HUDEP-2 (cell line): Measurements from ENCODE around the gene VTI1A.

Experiments
- DNase-seq, 76 experiments: peaks; one replicate each; lab custom pipeline; 2025; ENCODE audit not compliant: unreplicated experiment in 76 of 76; lab: John Stamatoyannopoulos, UW

The VTI1A gene

GRCh38 chr10:112744181-112745096 lies 297.4 kb downstream of the VTI1A start:
- DNase-seq: no peak

GRCh38 chr10:112746329-112746728 lies 299.3 kb downstream of the VTI1A start:
- DNase-seq: no peak

GRCh38 chr10:112750427-112751167 lies 303.6 kb downstream of the VTI1A start:
- no peak for DNase-seq

- no peak for DNase-seq
Observed at GRCh38 chr10:112751651-112752050, 304.6 kb downstream of the VTI1A start.

GRCh38 chr10:112752288-112752687 lies 305.3 kb downstream of the VTI1A start:
- no peak for DNase-seq

- no peak for DNase-seq
Observed at GRCh38 chr10:112753961-112754411, 307.0 kb downstream of the VTI1A start.

GRCh38 chr10:112755446-112756234 lies 308.6 kb downstream of the VTI1A start:
- peak in 54 of 76 experiments; percentile 1 to 56 (median 22) for DNase-seq

- no peak for DNase-seq
Observed at GRCh38 chr10:112756235-112756527, 309.2 kb downstream of the VTI1A start.

- DNase-seq: no peak
Observed at GRCh38 chr10:112758961-112759360, 311.9 kb downstream of the VTI1A start.

GRCh38 chr10:112759496-112759895 lies 312.5 kb downstream of the VTI1A start:
- no peak for DNase-seq

- no peak for DNase-seq
Observed at GRCh38 chr10:112761256-112761655, 314.2 kb downstream of the VTI1A start.

GRCh38 chr10:112763916-112764520 lies 317.0 kb downstream of the VTI1A start:
- DNase-seq: no peak

GRCh38 chr10:112765717-112766235 lies 318.8 kb downstream of the VTI1A start:
- DNase-seq: no peak

- no peak for DNase-seq
Observed at GRCh38 chr10:112766636-112767035, 319.6 kb downstream of the VTI1A start.

- no peak for DNase-seq
Observed at GRCh38 chr10:112767156-112767555, 320.1 kb downstream of the VTI1A start.

GRCh38 chr10:112768121-112768520 lies 321.1 kb downstream of the VTI1A start:
- DNase-seq: no peak

GRCh38 chr10:112769081-112769480 lies 322.1 kb downstream of the VTI1A start:
- no peak for DNase-seq

- no peak for DNase-seq
Observed at GRCh38 chr10:112769611-112770370, 322.8 kb downstream of the VTI1A start.

GRCh38 chr10:112771733-112772132 lies 324.7 kb downstream of the VTI1A start:
- no peak for DNase-seq

- DNase-seq: no peak
Observed at GRCh38 chr10:112773783-112774182, 326.8 kb downstream of the VTI1A start.
